Posterior cingulate gyrus (tissue), 11 donors: ENCODE results near the gene MPDU1.
A peak's percentile ranks its signal among the peaks of the same experiment; 100 is the strongest.

Source experiments
- DNase-seq, 10 donors: peaks; one replicate each; pipeline versions ENCODE4 v3.0.0 to v3.0.0-alpha.2; 2020 to 2021; ENCODE audit warnings: mixed read lengths in 3 of 10
- intact Hi-C: fragments of 100-400 bp; cut with DNase I; formaldehyde crosslinking; loops from one replicate; pipeline ENCODE4 v1.15.1; 2023

MPDU1 gene

GRCh38 chr17:7577327-7578199 is 6.1 kb upstream of the MPDU1 start:
- peak in 2 of 10 donors; percentile 35 to 43 for DNase-seq
- intact Hi-C loops, result no loop called here

GRCh38 chr17:7579001-7579833 is 4.4 kb upstream of the MPDU1 start, which contains the start of gene CD68:
Gene CD68, plus strand, starts transcription at chr17:7579638. Its CDS starts 40 bp downstream, at chr17:7579678.
- DNase-seq, result peak in 1 of 10 donors; percentile 34
- intact Hi-C loops, result no loop called here

GRCh38 chr17:7579834-7580603 is 3.6 kb upstream of the MPDU1 start:
- peak in 1 of 10 donors; percentile 43 for DNase-seq
- intact Hi-C loops, result loop anchor here (10.0 kb wide), 1 partner anchor 145 kb away; the partner anchor contains the start of genes FGF11 and TMEM102

- intact Hi-C loops, result loop anchor here (10.0 kb wide), 1 partner anchor 146 kb away; the partner anchor contains the start of genes FGF11 and TMEM102
- peak in 1 of 10 donors; percentile 53 for DNase-seq
These were observed 2.8 kb upstream of the MPDU1 start for GRCh38 chr17:7580604-7581575.

GRCh38 chr17:7582396-7583252 is 1.0 kb upstream of the MPDU1 start:
- peak in 2 of 10 donors; percentile 71 to 88 for DNase-seq
- intact Hi-C loops, result loop anchor here (1.0 to 10.0 kb wide), 2 partner anchors 9 to 148 kb away; partner anchors contain the start of genes FGF11 and TMEM102

GRCh38 chr17:7586673-7587419 is 3.2 kb downstream of the MPDU1 start:
- peak in 2 of 10 donors; percentile 45 for DNase-seq
- intact Hi-C loops, result loop anchor here (10.0 kb wide), 1 partner anchor 152 kb away; the partner anchor contains the start of genes FGF11 and TMEM102

GRCh38 chr17:7587420-7588151 is 3.9 kb downstream of the MPDU1 start:
- peak in 2 of 10 donors; percentile 69 to 81 for DNase-seq
- intact Hi-C loops, result loop anchor here (10.0 kb wide), 1 partner anchor 153 kb away; the partner anchor contains the start of genes FGF11 and TMEM102

- peak in 2 of 10 donors; percentile 77 to 79 for DNase-seq
- intact Hi-C loops, result loop anchor here (10.0 kb wide), 1 partner anchor 154 kb away; the partner anchor contains the start of genes FGF11 and TMEM102
These were observed 5.0 kb downstream of the MPDU1 start for GRCh38 chr17:7588553-7589203.

- intact Hi-C loops, result loop anchor here (10.0 kb wide), 1 partner anchor 155 kb away; the partner anchor contains the start of genes FGF11 and TMEM102
- peak; percentile 74 to 98 (median 88) for DNase-seq
These were observed 5.7 kb downstream of the MPDU1 start for GRCh38 chr17:7589204-7589868.

GRCh38 chr17:7589891-7590691 is 6.4 kb downstream of the MPDU1 start, which contains the start of gene SOX15:
Gene SOX15, minus strand, starts transcription at chr17:7590094. Its CDS starts 418 bp downstream, at chr17:7589676.
- intact Hi-C loops, result loop anchor here (10.0 kb wide), 1 partner anchor 155 kb away; the partner anchor contains the start of genes FGF11 and TMEM102
- DNase-seq, result peak in 1 of 10 donors; percentile 81

- intact Hi-C loops, result no loop called here
- DNase-seq, result peak in 1 of 10 donors; percentile 42
These were observed 7.1 kb downstream of the MPDU1 start for GRCh38 chr17:7590743-7591142.

GRCh38 chr17:7591596-7591995 is 7.9 kb downstream of the MPDU1 start:
- intact Hi-C loops, result no loop called here
- peak in 1 of 10 donors; percentile 8 for DNase-seq

GRCh38 chr17:7592422-7593021 is 8.9 kb downstream of the MPDU1 start:
- intact Hi-C loops, result no loop called here
- peak in 1 of 10 donors; percentile 62 for DNase-seq
